PC-3 (cell line): Measurements from ENCODE around the gene HTR1D.

ENCODE experiments used
- CTCF ChIP-seq: fragments of 300-600 bp; sonication (generic); conservative IDR thresholded peaks from 2 replicates; pipeline ENCODE4 v1.5.1; 2017; ENCODE audit warnings: antibody characterized with exemption, low read depth, mild to moderate bottlenecking, low read length
- EZH2 ChIP-seq: fragments of 300-600 bp; sonication (generic); IDR thresholded peaks from one replicate; pipeline ENCODE4 v1.6.1; 2017; ENCODE audit warnings: antibody characterized with exemption, mild to moderate bottlenecking, low read length; ENCODE audit not compliant: unreplicated experiment
- EZH2phosphoT487 ChIP-seq: fragments of 300-600 bp; sonication (generic); IDR thresholded peaks from 2 replicates; pipeline ENCODE4 v1.6.1; 2018; ENCODE audit warnings: mild to moderate bottlenecking, antibody characterized with exemption, low read length, borderline replicate concordance

- no peak for TF ChIP-seq CTCF
- TF ChIP-seq EZH2phosphoT487: no peak
- TF ChIP-seq EZH2: no peak
Measured at GRCh38 chr1:23196627-23197328, 20.5 kb downstream of the HTR1D start.
